HepG2 (cell line): ENCODE data around the gene SLC2A4. TPM values are rescaled to one million over a fixed set of nuclear protein-coding genes. Genes with fewer than 3 reads are reported as not detected.

Experiments
- HDAC2 ChIP-seq: sonication (generic); formaldehyde crosslinking; IDR thresholded peaks from 2 replicates; pipeline ENCODE4 v1.4.0; 2020; ENCODE audit warnings: missing genetic modification reagents
- HNF4A ChIP-seq: sonication (generic); formaldehyde crosslinking; IDR thresholded peaks from 2 replicates; pipeline ENCODE4 v1.4.0; 2020; ENCODE audit warnings: missing genetic modification reagents
- KAT7 ChIP-seq: IDR thresholded peaks from 2 replicates; pipeline ENCODE4 v1.6.1; 2018; ENCODE audit warnings: borderline replicate concordance, missing compliant biosample characterization
- KMT2B ChIP-seq: IDR thresholded peaks from 2 replicates; pipeline ENCODE4 v1.6.1; 2016; ENCODE audit warnings: missing genetic modification reagents, missing compliant biosample characterization
- MAFF ChIP-seq: IDR thresholded peaks from 2 replicates; pipeline ENCODE4 v1.6.1; 2011; ENCODE audit warnings: low read depth, low read length, improper control_type of control experiment
- MTF1 ChIP-seq: sonication (generic); formaldehyde crosslinking; IDR thresholded peaks from 2 replicates; pipeline ENCODE4 v1.5.0; 2020; ENCODE audit warnings: missing genetic modification reagents
- NFYB ChIP-seq: sonication (generic); formaldehyde crosslinking; IDR thresholded peaks from 2 replicates; pipeline ENCODE4 v1.4.0; 2020; ENCODE audit warnings: missing genetic modification reagents
- SIN3B ChIP-seq: fragments of 150-350 bp; IDR thresholded peaks from 2 replicates; pipeline ENCODE4 v1.6.1; 2014; ENCODE audit warnings: low read length
- TCF12 ChIP-seq, 2 experiments: fragments of 450-650 bp in 1 of 2; sonication (generic) in 1 of 2; formaldehyde crosslinking in 1 of 2; IDR thresholded peaks; 2 replicates each; pipeline versions ENCODE4 v1.6.1 to v1.8.0; 2017 to 2022; ENCODE audit warnings: antibody characterized with exemption in 1 of 2, mild to moderate bottlenecking in 1 of 2, missing genetic modification reagents in 1 of 2, moderate library complexity in 1 of 2
- ZFAT ChIP-seq: sonication (generic); formaldehyde crosslinking; conservative IDR thresholded peaks from 2 replicates; pipeline ENCODE4 v1.8.1; 2023; ENCODE audit warnings: missing genetic modification reagents, inconsistent platforms
- ZNF788 ChIP-seq: sonication (generic); formaldehyde crosslinking; IDR thresholded peaks from 2 replicates; pipeline ENCODE4 v1.5.0; 2020; ENCODE audit warnings: mild to moderate bottlenecking, missing genetic modification reagents, borderline replicate concordance
- polyA plus RNA-seq, 8 experiments: library from polyadenylated mRNA; depleted of rRNA in 3 of 8; stranded (reverse) in 7 of 8; unstranded in 1 of 8; fragments of >200 nt; fragmentation: Illumina TruSeq in 4 of 8; extraction: Trizol in 4 of 8; gene quantifications; 2 replicates each; pipeline versions ENCODE4 v1.2.1 to v1.2.3, GENCODE V29; 2011 to 2016; ENCODE audit warnings: low read depth in 4 of 8, missing spikeins in 1 of 8, mixed read lengths in 1 of 8; ENCODE audit not compliant: insufficient read depth in 1 of 8
- total RNA-seq, 5 experiments: library from RNA; depleted of rRNA; stranded (reverse); fragments of >200 nt; fragmentation: Illumina TruSeq; extraction: Trizol; gene quantifications; 2 replicates each; pipeline ENCODE4 v1.2.3, GENCODE V29; 2016; ENCODE audit warnings: low read depth in 1 of 5
- TF ChIP-seq, protein P1 (sequence below): sonication (generic); formaldehyde crosslinking; IDR thresholded peaks from 2 replicates; pipeline ENCODE4 v1.8.1; 2023; ENCODE audit warnings: mild to moderate bottlenecking, missing genetic modification reagents
- TF ChIP-seq, protein P2 (sequence below): sonication (generic); formaldehyde crosslinking; IDR thresholded peaks from 2 replicates; pipeline ENCODE4 v1.5.0; 2020; ENCODE audit warnings: mild to moderate bottlenecking, missing genetic modification reagents, borderline replicate concordance
- TF ChIP-seq, protein P3 (sequence below): sonication (generic); formaldehyde crosslinking; IDR thresholded peaks from 2 replicates; pipeline ENCODE4 v1.5.1; 2020; ENCODE audit warnings: missing genetic modification reagents, mild to moderate bottlenecking, borderline replicate concordance
- TF ChIP-seq, protein P4 (sequence below): sonication (generic); formaldehyde crosslinking; IDR thresholded peaks from 2 replicates; pipeline ENCODE4 v1.4.0; 2020; ENCODE audit warnings: missing genetic modification reagents

Gene SLC2A4
- total and polyA plus RNA-seq, 2 of the 13 experiments (the other 11 are each of a cell fraction or from before 2014, with no cell fraction given), result 4.9 to 5.8 TPM

DNA sequence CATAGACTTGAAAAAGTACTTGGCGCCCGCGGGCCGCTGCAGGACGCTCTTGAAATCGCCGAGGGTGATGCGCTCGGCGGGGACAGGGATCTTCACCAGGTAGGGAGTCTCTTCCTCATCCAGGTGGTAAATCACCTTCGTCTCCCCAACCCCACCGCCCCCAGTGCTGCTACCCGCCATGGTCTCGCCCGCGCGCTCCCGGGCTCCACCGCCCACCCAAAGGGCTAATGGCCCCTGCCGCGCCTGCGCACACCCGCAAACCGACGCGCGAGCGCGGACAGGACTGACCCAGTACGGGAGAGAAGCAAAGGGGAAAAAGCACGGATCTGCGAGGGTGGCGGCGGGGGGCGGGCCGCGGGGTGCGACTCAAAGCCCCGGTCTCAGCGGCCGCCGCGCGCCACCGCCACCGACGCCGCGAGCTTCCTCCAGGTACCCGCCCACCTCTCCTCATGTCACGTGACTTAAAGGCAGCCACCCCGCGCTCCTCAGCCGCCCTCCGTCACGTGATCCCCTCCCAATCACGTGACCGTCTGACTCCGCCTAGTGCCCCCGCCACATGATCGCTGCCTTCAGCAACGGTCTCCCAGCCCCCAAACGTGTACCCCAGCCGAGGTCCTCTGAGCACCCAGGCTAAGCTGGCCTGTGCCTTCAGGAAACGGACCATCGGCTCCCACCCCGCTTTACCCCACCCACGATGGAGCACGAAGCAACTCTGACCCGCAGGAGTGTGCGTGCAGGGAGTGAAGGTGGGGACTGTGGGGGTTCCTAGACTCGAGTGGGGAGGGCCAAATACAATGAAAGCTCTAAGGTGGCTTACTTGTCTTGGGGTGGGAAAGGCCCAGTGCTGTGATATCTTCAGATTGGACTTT, 47.2 kb upstream of the SLC2A4 start, which contains the start of gene DVL2 (continued):
- TF ChIP-seq, protein P1, sequence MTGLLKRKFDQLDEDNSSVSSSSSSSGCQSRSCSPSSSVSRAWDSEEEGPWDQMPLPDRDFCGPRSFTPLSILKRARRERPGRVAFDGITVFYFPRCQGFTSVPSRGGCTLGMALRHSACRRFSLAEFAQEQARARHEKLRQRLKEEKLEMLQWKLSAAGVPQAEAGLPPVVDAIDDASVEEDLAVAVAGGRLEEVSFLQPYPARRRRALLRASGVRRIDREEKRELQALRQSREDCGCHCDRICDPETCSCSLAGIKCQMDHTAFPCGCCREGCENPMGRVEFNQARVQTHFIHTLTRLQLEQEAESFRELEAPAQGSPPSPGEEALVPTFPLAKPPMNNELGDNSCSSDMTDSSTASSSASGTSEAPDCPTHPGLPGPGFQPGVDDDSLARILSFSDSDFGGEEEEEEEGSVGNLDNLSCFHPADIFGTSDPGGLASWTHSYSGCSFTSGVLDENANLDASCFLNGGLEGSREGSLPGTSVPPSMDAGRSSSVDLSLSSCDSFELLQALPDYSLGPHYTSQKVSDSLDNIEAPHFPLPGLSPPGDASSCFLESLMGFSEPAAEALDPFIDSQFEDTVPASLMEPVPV (CRISPR knock-in tag), result peak; percentile 89
- TF ChIP-seq ZNF788 (CRISPR knock-in tag) (peak; percentile 90), NFYB (CRISPR knock-in tag) (peak; percentile 63), MAFF (no peak), MTF1 (CRISPR knock-in tag) (no peak), TCF12 (IDR thresholded peaks at IDR 0.05) (no peak), TCF12 (CRISPR knock-in tag; IDR thresholded peaks at IDR 0.05) (no peak), KAT7 (peak; percentile 79; the same call in 1 of the 2 replicates), HNF4A (CRISPR knock-in tag) (peak; percentile 54; the same call in 1 of the 2 replicates), SIN3B (peak; percentile 73; the same call in 1 of the 2 replicates), ZFAT (no peak), KMT2B (peak; percentile 71), HDAC2 (CRISPR knock-in tag) (peak; percentile 80)
- TF ChIP-seq, protein P2, sequence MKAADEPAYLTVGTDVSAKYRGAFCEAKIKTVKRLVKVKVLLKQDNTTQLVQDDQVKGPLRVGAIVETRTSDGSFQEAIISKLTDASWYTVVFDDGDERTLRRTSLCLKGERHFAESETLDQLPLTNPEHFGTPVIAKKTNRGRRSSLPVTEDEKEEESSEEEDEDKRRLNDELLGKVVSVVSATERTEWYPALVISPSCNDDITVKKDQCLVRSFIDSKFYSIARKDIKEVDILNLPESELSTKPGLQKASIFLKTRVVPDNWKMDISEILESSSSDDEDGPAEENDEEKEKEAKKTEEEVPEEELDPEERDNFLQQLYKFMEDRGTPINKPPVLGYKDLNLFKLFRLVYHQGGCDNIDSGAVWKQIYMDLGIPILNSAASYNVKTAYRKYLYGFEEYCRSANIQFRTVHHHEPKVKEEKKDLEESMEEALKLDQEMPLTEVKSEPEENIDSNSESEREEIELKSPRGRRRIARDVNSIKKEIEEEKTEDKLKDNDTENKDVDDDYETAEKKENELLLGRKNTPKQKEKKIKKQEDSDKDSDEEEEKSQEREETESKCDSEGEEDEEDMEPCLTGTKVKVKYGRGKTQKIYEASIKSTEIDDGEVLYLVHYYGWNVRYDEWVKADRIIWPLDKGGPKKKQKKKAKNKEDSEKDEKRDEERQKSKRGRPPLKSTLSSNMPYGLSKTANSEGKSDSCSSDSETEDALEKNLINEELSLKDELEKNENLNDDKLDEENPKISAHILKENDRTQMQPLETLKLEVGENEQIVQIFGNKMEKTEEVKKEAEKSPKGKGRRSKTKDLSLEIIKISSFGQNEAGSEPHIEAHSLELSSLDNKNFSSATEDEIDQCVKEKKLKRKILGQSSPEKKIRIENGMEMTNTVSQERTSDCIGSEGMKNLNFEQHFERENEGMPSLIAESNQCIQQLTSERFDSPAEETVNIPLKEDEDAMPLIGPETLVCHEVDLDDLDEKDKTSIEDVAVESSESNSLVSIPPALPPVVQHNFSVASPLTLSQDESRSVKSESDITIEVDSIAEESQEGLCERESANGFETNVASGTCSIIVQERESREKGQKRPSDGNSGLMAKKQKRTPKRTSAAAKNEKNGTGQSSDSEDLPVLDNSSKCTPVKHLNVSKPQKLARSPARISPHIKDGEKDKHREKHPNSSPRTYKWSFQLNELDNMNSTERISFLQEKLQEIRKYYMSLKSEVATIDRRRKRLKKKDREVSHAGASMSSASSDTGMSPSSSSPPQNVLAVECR (CRISPR knock-in tag), result peak; percentile 96
- TF ChIP-seq, protein P3, sequence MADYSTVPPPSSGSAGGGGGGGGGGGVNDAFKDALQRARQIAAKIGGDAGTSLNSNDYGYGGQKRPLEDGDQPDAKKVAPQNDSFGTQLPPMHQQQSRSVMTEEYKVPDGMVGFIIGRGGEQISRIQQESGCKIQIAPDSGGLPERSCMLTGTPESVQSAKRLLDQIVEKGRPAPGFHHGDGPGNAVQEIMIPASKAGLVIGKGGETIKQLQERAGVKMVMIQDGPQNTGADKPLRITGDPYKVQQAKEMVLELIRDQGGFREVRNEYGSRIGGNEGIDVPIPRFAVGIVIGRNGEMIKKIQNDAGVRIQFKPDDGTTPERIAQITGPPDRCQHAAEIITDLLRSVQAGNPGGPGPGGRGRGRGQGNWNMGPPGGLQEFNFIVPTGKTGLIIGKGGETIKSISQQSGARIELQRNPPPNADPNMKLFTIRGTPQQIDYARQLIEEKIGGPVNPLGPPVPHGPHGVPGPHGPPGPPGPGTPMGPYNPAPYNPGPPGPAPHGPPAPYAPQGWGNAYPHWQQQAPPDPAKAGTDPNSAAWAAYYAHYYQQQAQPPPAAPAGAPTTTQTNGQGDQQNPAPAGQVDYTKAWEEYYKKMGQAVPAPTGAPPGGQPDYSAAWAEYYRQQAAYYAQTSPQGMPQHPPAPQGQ (CRISPR knock-in tag), result peak; percentile 76; the same call in 1 of the 2 replicates
- TF ChIP-seq, protein P4, sequence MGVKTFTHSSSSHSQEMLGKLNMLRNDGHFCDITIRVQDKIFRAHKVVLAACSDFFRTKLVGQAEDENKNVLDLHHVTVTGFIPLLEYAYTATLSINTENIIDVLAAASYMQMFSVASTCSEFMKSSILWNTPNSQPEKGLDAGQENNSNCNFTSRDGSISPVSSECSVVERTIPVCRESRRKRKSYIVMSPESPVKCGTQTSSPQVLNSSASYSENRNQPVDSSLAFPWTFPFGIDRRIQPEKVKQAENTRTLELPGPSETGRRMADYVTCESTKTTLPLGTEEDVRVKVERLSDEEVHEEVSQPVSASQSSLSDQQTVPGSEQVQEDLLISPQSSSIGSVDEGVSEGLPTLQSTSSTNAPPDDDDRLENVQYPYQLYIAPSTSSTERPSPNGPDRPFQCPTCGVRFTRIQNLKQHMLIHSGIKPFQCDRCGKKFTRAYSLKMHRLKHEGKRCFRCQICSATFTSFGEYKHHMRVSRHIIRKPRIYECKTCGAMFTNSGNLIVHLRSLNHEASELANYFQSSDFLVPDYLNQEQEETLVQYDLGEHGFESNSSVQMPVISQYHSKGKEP (CRISPR knock-in tag), result no peak
